ENCODE measurements around the gene COPS7A. TPM values are rescaled to one million over a fixed set of nuclear protein-coding genes. Genes with fewer than 3 reads are reported as not detected.

The COPS7A gene
- total RNA-seq, 1 experiment from 2014 or later = 82.4 TPM

- H3K36me3 ChIP-seq = peaks cover 24% of the 10 kb centered on the region
- DNase-seq (ENCODE audit: low read depth in 1 of 2, low spot score in 2 of 2) = peak; percentile 74 to 95
- H3K27me3 ChIP-seq (replicated peaks) = no peaks in the 10 kb centered on the region
- peak within 1 kb of the TSS; percentile 30 for H3K27ac ChIP-seq
- H3K4me1 ChIP-seq (replicated peaks) = peaks cover 49% of the 10 kb centered on the region
- H3K9me3 ChIP-seq (replicated peaks) = no peaks in the 10 kb centered on the region
- peak within 1 kb of the TSS; percentile 87 for H3K4me3 ChIP-seq
Observed at GRCh38 chr12:6765634-6766581, 42.1 kb downstream of the COPS7A start, which contains the start of gene PTMS. PTMS (plus strand) TSS chr12:6766363; CDS start chr12:6766706, 343 bp downstream.

GRCh38 chr12:6766651-6767349 lies 43.0 kb downstream of the COPS7A start:
- peaks cover 49% of the 10 kb centered on the region for H3K4me1 ChIP-seq (replicated peaks)
- H3K9me3 ChIP-seq (replicated peaks) = no peaks in the 10 kb centered on the region
- peak overlapping the region; percentile 30; the same call in 1 of the 2 replicates for H3K27ac ChIP-seq
- H3K36me3 ChIP-seq = peaks cover 33% of the 10 kb centered on the region
- DNase-seq (ENCODE audit: low read depth in 1 of 2, low spot score in 2 of 2) = peak; percentile 59 to 75
- peak overlapping the region; percentile 87 for H3K4me3 ChIP-seq
- H3K27me3 ChIP-seq (replicated peaks) = no peaks in the 10 kb centered on the region

- peaks cover 35% of the 10 kb centered on the region for H3K36me3 ChIP-seq
- H3K4me1 ChIP-seq (replicated peaks) = peaks cover 49% of the 10 kb centered on the region
- no peaks in the 10 kb centered on the region for H3K9me3 ChIP-seq (replicated peaks)
- H3K27me3 ChIP-seq (replicated peaks) = no peaks in the 10 kb centered on the region
- H3K4me3 ChIP-seq = peak overlapping the region; percentile 87
- H3K27ac ChIP-seq = peak overlapping the region; percentile 6; the same call in 1 of the 2 replicates
- peak in 1 of 2 experiments; percentile 34 for DNase-seq (ENCODE audit: low read depth in 1 of 2, low spot score in 2 of 2)
Observed at GRCh38 chr12:6767353-6768319, 43.8 kb downstream of the COPS7A start.

GRCh38 chr12:6768437-6768914 lies 44.6 kb downstream of the COPS7A start:
- H3K27ac ChIP-seq = no peak overlapping the region
- H3K4me1 ChIP-seq (replicated peaks) = peaks cover 40% of the 10 kb centered on the region
- H3K9me3 ChIP-seq (replicated peaks) = no peaks in the 10 kb centered on the region
- peaks cover 35% of the 10 kb centered on the region for H3K36me3 ChIP-seq
- no peak for DNase-seq (ENCODE audit: low read depth in 1 of 2, low spot score in 2 of 2)
- no peaks in the 10 kb centered on the region for H3K27me3 ChIP-seq (replicated peaks)
- peak overlapping the region; percentile 87 for H3K4me3 ChIP-seq

GRCh38 chr12:6768990-6769389 lies 45.1 kb downstream of the COPS7A start:
- Histone ChIP-seq H3K27ac (no peak overlapping the region), H3K4me1 (replicated peaks) (peaks cover 35% of the 10 kb centered on the region), H3K9me3 (replicated peaks) (no peaks in the 10 kb centered on the region), H3K4me3 (no peak overlapping the region), H3K36me3 (peaks cover 35% of the 10 kb centered on the region), H3K27me3 (replicated peaks) (no peaks in the 10 kb centered on the region)
- DNase-seq (ENCODE audit: low read depth in 1 of 2, low spot score in 2 of 2) = no peak

- Histone ChIP-seq H3K9me3 (replicated peaks) (no peaks in the 10 kb centered on the region), H3K27ac (no peak overlapping the region), H3K36me3 (peaks cover 38% of the 10 kb centered on the region), H3K27me3 (replicated peaks) (no peaks in the 10 kb centered on the region), H3K4me1 (replicated peaks) (peaks cover 31% of the 10 kb centered on the region), H3K4me3 (no peak overlapping the region)
- DNase-seq (ENCODE audit: low read depth in 1 of 2, low spot score in 2 of 2) = no peak
Observed at GRCh38 chr12:6769666-6770065, 45.8 kb downstream of the COPS7A start.

GRCh38 chr12:6770094-6770493 lies 46.2 kb downstream of the COPS7A start:
- Histone ChIP-seq H3K27ac (no peak overlapping the region), H3K4me3 (no peak overlapping the region), H3K27me3 (replicated peaks) (no peaks in the 10 kb centered on the region), H3K36me3 (peaks cover 40% of the 10 kb centered on the region), H3K9me3 (replicated peaks) (no peaks in the 10 kb centered on the region), H3K4me1 (replicated peaks) (peaks cover 27% of the 10 kb centered on the region)
- no peak for DNase-seq (ENCODE audit: low read depth in 1 of 2, low spot score in 2 of 2)

GRCh38 chr12:6770600-6770999 lies 46.8 kb downstream of the COPS7A start:
- no peak overlapping the region for H3K4me3 ChIP-seq

GRCh38 chr12:6771091-6771495 lies 47.2 kb downstream of the COPS7A start:
- H3K9me3 ChIP-seq (replicated peaks) = no peaks in the 10 kb centered on the region
- no peak for DNase-seq (ENCODE audit: low read depth in 1 of 2, low spot score in 2 of 2)
- no peak overlapping the region for H3K4me3 ChIP-seq
- no peaks in the 10 kb centered on the region for H3K27me3 ChIP-seq (replicated peaks)
- no peak overlapping the region for H3K27ac ChIP-seq
- H3K36me3 ChIP-seq = peaks cover 43% of the 10 kb centered on the region
- H3K4me1 ChIP-seq (replicated peaks) = peaks cover 17% of the 10 kb centered on the region

More at GRCh38 chr12:6770600-6770999, 46.8 kb downstream of the COPS7A start:
- no peaks in the 10 kb centered on the region for H3K9me3 ChIP-seq (replicated peaks)
- no peaks in the 10 kb centered on the region for H3K27me3 ChIP-seq (replicated peaks)
- no peak overlapping the region for H3K27ac ChIP-seq
- H3K4me1 ChIP-seq (replicated peaks) = peaks cover 21% of the 10 kb centered on the region
- no peak for DNase-seq (ENCODE audit: low read depth in 1 of 2, low spot score in 2 of 2)
- H3K36me3 ChIP-seq = peaks cover 40% of the 10 kb centered on the region

GRCh38 chr12:6771509-6772330 lies 47.9 kb downstream of the COPS7A start:
- Histone ChIP-seq H3K4me3 (no peak overlapping the region), H3K9me3 (replicated peaks) (no peaks in the 10 kb centered on the region), H3K36me3 (peaks cover 44% of the 10 kb centered on the region), H3K27me3 (replicated peaks) (no peaks in the 10 kb centered on the region), H3K4me1 (replicated peaks) (peaks cover 17% of the 10 kb centered on the region), H3K27ac (no peak overlapping the region)
- no peak for DNase-seq (ENCODE audit: low read depth in 1 of 2, low spot score in 2 of 2)

GRCh38 chr12:6772331-6772695 lies 48.5 kb downstream of the COPS7A start, which contains the start of gene LAG3:
LAG3 (plus strand) TSS chr12:6772520; CDS start chr12:6772853, 333 bp downstream.
- no peak within 1 kb of the TSS for H3K27ac ChIP-seq
- H3K4me1 ChIP-seq (replicated peaks) = peaks cover 17% of the 10 kb centered on the region
- no peaks in the 10 kb centered on the region for H3K27me3 ChIP-seq (replicated peaks)
- H3K36me3 ChIP-seq = peaks cover 44% of the 10 kb centered on the region
- no peaks in the 10 kb centered on the region for H3K9me3 ChIP-seq (replicated peaks)
- H3K4me3 ChIP-seq = no peak within 1 kb of the TSS
- DNase-seq (ENCODE audit: low read depth in 1 of 2, low spot score in 2 of 2) = no peak

Data from SJSA1 (cell line).